Hematopoietic multipotent progenitor cell treated with erythropoietin and hydrocortisone succinate and interleukin-3 and kit ligand, for 15 days (in vitro differentiated cells): Measurements from ENCODE around the gene BABAM2.

Source experiments
- DNase-seq: peaks from one replicate; pipeline ENCODE4 v3.0.0-alpha.2; 2015; ENCODE audit warnings: low spot score

Gene BABAM2

DNA sequence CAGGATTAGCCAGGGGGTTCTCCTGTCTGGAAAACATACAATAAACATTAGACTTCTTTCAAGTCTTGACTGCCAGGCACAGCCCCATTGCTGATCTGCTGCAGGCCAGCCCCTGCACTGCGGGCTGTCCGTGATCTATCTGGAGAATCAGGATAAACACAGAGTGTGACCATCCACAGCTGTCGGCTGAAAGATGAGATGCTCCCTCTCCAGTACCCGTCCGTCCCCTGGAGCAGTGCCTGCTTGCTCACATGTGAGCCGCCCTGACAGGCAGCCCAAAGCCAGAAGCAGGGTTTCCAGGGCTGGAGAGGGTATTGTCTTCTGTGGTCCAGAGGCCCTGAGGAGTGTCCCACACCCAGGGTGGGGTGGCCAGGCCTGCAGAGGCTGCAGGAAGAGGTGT lies 456.1 kb downstream of the BABAM2 start:
- DNase-seq = no peak

DNA sequence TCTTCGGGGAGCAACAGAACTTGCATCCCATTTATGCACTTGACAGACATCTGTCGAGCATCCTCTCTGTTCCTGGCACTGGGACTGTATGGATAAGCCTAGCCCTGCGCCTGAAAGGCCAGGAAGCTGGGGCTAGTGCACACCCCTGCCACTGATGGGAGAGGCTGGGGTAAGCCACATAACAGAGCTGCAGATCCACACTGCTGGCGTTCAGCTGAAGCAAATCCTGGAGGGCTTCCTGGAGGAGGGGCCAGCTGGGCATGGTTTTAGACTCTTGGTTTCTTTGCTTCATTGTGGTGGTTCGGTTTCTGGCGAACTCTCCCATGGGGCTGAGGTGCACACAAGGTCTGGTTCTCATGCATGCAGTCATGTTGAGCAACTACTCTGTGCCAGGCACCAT lies 456.7 kb downstream of the BABAM2 start:
- no peak for DNase-seq

DNA sequence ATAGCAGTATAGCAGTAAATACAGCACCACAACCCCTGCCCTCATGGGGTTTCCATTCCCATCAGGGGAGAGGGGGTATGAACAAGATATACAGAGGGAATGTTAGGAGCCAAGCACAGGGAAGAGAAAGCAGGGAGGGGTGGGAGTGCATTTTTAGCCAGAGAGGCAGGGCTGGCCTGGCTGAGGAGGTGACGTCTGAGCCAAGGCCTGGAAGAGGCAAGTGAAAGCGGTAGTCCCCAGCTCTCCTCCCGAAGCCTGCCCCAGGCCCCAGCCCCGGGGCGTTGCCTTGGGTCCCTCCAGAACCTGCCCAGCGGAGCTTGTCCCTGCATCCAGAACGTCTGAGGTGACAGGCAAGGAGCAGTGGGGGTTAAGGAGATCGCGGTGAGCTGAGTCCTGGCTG lies 457.1 kb downstream of the BABAM2 start:
- no peak for DNase-seq

DNA sequence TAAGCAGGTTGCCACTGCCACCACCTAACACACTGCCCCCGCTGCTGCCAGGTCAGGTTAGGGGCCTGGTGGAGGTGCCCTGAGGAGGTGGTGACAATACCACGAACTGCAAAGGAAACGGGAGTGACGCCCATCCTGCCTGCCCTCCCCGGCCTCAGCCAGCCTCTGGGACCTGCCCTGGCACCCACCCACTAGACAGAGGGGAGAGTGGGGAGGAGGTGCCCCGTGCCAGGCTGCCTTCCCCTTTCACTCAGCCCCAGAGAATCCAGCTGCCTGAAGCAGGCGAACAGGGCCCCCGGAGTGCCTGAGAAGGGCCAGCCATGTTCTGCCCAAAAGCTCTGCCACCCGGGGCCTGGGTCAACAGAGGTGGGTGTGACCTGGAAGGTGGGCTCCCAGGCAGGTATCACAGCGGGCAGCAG lies 457.6 kb downstream of the BABAM2 start:
- no peak for DNase-seq

DNA sequence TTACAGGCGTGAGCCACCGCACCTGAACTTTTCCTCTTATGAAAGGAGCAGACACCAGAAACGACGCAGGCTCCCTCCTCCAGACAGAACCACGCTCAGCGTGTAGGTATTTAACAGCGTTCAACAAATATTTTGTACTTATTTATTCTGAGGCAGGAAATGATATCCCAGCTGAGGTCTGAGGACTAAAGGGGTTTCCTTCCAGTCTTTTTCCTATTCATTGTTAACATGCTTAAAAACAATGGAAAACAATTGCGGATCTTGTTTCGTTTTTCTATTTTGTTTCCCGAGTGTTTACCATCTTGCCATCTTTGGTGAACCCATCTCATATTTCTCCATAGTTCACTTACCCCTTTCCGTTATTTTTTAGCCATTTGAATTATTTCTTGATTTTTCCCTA lies 458.4 kb downstream of the BABAM2 start:
- no peak for DNase-seq

DNA sequence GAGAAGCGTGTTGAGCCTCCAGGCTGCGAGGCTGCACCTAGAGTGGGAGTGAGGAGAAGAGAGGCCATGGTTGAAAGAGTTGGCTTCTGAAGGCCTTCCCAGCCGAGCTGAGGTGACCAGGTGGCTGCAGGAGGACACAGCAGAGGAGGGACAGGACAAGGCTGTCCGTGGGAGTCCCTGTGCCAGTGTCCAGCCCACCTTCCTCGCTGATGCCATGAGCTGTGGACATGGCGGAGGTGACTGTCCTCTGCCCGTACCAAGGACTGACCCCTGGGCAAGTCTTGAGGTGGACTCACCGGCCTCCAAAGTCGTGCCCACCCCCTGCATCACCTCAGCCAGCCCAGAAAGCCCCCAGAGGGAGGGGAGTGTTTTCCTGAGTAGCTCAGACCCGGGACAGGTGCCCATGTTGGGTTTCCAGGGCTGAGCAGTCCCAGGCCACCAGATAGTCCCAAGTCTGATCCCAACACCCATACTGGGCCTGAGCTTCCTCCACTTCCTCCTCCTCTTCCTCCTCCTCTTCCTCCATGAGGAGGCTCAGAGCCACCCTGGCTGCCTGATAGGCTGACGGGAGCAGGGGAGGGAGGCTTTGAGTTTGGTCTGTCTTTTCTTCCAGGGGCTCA lies 459.1 kb downstream of the BABAM2 start:
- DNase-seq = no peak

DNA sequence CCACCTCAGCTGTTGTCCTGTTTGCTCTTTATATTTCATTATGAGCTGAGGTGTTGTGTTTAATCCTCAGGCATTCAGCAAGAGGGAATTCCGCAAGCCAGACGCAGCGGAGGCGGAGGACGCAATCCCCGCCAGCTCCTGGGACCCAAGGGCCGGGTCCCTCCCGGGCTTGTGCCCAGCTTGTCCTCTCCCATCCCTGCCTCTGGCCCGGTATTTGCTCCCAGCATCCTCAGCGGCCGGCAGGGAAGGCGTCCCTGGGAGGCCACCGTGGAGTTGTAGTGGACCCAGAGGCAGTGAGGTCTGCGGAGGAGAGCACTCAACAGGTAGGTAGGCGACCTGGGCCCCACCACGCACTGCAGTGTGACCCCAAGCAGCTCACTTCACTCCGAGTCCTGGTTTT lies 459.7 kb downstream of the BABAM2 start:
- no peak for DNase-seq

DNA sequence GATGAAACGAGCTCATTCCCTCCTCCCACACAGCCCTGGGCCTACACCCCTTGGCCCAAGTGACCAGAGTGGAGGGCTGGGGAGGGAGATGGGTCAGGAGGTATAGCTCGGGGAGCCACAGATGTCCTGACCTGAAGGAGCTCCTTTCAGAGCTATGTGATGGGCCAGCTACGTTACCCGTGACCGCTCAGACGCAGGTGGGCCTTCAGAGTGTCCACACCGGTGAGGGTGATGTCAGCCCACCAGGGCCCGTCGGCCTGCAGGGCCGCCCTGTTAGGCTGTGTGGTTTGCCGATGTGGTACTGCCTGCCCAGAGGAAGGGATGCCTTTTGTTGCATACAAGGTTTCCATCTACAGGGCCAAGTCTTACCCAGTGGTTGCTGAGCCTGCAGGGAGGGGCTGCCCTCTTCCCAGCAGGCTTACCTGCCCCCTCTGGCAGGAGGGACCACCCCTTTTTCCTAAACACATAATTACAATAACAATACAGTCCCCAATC lies 460.3 kb downstream of the BABAM2 start:
- DNase-seq = no peak

DNA sequence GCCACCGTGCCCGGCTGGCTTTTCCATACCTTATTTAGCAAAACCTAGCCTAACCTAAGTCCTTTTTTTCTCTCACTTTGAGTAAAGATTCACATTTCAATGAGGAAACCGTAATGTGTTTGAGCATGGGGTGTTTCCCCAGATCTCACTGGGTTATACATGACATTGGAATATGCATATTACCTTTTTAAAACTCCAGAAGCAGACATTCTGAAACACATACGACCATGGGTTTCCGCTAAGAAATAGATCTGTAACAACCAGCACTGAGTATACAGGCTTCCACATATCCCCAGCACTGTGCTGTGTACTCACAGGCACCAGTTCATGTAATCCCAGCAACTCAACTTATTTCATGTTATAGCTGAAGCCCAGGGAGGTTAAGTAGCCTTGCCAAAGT lies 461.1 kb downstream of the BABAM2 start:
- DNase-seq = no peak

DNA sequence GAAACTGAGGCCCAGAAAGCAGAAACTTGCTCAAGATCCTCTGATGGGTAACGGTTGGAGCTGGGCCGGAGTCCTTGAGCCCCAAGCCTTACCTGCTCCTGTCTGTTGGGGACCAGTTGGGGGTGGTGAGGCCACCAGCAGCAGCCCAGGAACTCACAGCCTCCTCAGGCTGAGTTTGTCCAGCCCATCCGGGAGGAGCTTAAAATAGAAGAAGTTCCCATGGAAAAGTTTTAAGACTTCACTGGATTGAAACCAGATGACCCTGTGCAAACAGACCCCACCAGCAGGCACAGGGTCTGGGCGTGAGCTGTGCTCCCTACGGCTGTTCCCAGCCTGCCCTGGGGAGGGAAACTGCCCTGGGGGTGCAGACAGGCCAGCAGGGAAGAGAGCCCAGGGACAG lies 461.6 kb downstream of the BABAM2 start:
- DNase-seq = no peak

DNA sequence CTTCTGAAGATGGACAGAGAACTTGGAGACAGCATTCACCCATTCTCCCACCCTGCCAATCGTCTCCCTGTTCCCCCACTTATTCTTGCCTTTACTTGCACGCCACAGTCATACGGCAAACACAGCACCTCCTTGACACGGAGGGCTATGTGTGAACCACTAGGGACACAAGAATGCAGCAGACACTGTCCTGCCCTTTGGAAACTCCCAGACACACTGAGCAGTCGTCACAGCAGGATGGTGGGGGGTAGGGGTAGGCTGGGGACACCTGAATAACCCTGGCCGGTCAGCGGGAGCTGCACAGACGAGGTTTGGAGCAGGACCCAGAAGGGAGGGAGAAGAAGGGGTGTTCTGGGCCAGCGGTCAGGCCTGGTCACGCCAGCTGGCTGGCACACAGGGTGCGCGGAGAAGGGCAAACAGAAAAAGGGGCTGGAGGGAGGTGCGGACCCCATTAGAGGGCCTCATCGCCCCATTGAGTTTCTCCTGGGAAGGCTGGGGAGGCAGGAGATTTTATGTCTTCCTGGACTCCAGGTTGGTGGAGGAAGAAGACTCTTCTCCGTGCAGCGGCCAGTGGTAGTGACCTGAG lies 462.2 kb downstream of the BABAM2 start:
- DNase-seq = no peak

DNA sequence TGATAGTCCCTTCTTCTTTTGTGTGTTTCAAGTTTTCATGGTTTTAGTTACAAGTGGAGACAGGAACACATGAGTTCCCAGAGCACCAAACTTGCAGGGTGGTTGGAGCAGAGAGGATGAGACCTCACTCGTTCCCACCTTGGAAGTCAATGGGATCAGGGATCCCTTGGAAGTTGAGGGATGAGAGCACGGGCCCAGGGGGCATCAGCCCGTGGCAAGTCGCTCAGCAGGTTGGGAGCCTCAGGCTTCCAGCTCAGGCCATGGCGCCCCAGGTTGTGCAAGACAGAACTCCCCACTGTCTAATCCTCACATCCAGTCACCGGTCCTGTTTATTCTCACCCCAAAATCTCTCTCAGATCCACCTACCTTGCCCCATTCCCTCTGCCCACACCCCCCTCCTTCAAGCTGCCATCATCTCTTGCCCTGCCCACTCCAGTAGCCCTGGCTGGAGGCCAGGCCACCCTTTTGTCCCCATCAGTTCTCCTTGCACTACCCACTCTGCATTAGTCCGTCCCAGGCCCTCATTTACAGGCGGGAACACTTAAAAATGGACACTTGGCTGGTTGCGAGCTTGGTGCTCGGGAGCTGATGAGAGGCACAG lies 464.5 kb downstream of the BABAM2 start:
- DNase-seq = no peak

DNA sequence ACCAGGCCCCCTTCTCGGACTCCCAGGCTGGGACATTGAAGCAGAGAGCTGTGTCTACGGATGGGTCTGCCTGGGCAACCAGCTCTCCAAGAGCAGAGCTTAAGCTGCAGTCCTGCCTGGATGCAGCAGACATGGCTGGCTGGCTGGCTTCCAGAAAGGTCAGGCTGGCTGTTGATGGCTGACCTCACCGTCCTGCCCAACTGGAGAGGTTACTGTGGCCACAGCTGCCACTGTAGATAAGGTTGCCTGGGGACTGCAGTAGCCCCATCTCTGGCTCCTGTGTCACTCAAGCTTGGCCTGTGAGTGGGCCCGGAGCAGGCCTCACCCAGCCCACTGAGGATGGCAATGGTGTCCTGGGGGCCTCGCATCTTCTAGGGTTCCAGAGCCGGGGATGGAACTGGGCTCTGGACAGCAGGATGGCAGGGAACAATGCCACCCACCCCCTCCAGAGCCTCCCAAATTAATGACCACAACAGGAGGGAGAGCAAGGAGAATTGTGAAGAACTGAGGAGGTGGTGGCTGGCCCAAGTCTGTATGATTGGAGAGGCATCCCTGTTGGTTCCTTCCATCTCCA lies 465.1 kb downstream of the BABAM2 start:
- peak; percentile 84 for DNase-seq

DNA sequence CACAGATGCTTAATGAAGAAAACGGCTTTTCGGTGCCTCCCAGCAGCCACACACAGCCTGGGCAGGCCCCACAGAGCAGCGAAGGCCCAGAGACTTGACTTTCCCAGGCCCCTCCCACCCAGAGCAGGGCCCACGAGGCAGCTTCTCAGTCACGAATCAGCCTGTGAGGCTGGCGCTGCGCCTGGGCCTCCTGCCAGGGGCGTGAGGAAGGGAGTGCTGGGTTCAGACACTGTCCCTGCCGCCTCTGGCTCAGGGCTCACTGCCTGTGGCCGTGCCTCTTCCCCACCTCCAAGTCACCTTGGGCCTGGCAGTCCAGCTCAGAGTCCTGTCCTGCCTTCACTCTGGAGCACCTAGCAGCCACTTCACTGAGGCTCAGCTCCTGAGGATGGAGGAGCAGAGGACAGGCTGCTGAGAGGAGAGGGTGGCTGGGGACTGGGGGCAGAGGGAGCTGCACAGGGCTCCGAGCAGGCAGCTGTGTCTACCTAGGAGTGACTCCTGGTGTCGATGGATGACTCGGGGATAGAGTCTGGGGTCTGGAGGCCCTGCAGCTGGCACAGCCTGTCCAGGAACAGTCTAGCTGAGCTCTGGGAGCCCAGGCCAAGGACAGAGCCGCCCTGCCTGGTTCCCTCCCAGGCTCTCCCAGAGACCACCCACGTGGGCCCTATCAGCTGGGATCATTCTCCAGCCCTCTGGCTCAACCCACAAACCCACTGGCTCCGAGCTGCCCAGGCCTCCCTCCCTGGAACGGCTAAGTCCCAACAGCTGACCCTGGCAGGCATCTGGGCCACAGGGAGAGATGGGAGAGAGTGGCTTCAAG lies 465.8 kb downstream of the BABAM2 start:
- DNase-seq = peak; percentile 92

DNA sequence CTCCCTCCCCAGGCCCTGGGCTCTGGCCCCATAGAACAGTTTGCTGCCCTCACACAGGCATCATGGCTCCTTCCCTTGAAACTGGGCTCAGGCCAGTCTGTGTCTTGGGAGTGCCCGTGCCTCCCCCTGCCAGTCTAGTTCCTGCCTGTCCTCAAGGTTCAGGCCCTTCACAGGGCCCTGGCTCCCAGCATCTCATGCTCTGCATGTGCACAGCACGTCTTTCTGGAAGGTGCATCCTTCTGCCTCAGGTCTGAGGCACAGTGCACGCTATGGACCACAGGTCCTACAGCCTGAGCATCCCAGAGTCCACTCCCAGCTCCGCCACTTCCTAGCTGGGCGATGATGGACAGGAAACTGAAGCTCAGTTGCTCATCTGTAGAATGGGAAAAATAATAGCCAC lies 466.5 kb downstream of the BABAM2 start:
- DNase-seq = no peak

DNA sequence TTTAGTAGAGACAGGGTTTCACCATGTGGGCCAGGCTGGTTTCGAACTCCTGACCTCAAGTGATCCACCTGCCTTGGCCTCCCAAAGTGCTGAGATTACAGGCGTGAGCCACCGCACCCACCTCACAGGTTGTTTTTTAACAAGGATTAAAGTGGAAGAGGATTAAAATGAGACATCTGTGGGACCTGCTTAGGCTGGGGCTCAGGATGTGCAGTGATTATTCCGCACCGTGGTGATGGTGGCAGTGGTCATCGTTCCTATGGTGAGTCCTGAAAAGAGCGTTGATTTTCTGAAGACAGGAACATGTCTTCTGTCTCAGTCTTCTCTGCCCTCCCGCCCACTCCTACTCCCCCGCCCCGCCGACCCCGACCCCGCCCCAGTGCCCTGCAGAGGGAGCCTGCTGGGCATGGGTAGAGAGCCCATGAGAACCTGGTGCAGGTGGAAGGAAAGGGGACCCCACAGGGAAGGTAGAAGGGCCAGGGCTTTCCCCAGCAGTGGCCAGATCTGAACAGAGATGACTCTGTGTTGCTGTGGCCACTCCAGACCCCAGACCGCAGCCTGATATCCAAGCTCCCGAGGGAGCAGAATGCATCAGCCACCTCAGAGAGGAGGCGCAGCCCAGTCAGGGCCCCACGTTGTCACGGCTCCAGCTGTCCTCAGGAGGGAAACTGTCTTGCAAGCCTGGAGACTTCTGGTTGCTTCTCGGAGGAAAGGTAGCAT lies 467.6 kb downstream of the BABAM2 start:
- no peak for DNase-seq

DNA sequence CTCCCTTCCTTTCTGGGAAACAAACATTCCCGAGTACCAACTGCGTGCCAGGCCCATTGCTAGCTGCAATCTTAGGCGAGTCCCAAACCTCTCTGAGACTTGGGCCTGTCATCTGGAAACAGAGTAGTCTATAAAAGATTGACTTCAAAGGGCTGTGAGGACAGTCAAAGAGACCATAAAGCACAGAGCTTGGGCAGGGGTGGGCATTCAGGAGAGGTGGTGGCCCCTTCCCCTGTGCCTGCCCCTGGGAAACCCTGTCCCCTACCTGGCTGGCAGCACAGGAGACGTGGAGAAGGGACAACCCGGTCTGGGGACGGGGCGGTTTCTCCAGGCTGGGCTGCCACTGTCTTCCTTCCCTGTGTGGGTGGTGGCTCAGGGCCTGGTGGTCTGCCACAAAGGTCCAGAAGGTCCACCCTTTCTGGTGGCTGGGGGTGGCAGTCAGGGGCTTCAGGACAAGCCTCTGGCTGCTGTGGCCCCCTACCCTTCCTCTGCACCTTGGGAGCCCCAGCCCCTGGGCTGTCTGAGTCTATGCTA lies 468.2 kb downstream of the BABAM2 start:
- DNase-seq = no peak

DNA sequence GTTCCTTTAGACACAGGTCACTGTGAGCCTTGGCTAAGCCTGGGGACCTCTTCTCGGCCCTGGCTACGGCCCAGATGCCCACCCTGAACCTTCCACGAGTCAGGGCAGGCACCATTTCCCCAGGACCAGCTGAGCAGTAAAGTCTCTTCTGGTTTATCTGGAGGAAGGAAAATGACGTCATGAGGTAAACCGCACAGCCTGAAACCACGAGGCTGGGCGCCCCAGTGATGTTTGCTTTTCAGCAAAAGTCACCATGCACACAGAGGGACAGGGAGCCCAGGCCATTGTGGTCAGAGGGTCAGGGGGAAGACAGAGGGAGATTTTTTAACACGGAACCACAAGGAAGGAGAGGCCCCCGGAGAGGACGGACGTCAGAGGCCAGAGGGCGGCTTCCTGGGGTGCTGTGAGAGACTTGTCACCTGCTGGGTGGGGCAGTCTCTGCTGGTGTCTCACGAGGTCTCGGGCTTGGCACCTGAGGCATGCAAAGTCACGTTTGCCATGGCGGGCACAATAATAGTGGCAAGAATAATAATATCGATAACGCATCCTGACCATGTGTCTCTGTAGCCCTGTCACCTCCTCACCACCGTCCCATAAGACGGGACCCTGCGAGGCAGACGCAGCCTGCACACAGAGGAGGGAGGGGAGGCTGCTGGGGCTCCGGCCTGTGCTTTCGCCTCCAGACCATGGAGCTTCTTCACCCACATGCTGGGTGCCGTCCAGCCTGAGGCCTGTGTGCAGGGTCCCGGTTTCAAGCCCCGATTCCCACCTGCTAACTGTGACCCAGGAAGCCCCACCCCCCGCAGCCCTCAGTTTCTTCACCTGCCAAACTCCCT lies 468.9 kb downstream of the BABAM2 start:
- peak; percentile 59 for DNase-seq

DNA sequence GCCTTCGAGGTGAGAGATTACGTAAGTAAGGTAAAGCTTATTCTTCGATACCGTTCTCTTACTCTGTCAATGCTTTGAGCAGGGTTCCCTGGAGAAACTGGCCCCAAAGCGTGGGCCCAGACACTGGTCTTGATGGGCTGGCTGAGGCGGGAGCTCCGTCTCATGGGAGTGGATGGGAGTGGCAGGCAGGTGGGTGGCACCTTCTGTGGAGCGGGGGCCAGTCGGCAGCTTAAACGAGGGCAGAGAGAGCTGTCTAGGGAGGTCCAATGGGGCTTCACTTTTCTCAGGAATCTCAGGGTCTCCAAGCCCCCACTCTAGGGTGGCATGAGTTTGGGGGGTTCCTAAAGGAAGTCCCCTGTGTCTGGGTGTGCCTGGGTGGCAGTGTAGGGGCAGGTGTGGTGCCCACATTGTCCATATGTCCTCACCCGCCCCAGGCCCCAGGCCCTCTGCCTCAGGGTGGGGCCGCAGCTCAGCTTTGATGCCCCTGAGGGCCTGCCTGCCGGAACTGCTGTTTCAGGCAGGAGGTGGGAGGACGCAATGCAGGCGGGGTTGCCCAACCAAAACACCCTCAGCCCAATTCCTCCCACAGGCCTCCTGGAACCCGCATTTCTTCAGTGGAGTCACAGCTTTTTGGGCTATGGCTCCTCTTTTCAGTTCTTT lies 469.7 kb downstream of the BABAM2 start:
- DNase-seq = no peak

DNA sequence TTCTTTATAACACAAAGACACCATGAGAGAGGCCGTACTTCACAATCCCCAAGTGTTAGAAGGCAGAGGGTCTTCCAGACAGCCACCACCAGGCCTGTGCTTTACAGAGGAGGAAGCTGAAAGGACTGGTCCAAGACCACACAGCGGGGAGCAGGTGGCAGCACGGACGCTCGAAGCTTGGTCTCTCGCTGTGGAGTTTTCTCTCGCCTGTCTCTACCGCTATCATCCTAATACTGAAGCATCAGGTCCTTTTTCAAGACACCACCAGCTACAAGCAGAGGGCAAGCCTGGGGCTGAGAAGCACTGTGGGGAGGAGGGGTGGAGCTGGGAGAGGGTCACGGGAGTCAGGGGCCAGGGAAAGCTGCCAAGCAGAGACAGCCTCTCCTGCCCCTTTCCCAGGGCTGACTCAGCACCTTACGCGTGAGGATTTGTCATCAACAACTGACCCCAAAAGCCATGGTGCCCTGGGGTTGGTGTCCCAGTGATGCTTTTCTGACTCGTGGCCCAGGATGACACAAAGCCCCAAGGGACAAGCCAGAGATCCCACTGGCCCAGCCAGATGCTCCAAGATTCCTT lies 470.3 kb downstream of the BABAM2 start:
- DNase-seq = no peak
